ENCODE data around the gene COQ8B.
A peak's percentile ranks its signal among the peaks of the same experiment; 100 is the strongest.

The COQ8B gene

GRCh38 chr19:40717325-40717879 lies 716 bp upstream of the COQ8B start:
- no peak for DNase-seq

- DNase-seq, result no peak
Observed at GRCh38 chr19:40716031-40716481, 630 bp downstream of the COQ8B start.

DNA sequence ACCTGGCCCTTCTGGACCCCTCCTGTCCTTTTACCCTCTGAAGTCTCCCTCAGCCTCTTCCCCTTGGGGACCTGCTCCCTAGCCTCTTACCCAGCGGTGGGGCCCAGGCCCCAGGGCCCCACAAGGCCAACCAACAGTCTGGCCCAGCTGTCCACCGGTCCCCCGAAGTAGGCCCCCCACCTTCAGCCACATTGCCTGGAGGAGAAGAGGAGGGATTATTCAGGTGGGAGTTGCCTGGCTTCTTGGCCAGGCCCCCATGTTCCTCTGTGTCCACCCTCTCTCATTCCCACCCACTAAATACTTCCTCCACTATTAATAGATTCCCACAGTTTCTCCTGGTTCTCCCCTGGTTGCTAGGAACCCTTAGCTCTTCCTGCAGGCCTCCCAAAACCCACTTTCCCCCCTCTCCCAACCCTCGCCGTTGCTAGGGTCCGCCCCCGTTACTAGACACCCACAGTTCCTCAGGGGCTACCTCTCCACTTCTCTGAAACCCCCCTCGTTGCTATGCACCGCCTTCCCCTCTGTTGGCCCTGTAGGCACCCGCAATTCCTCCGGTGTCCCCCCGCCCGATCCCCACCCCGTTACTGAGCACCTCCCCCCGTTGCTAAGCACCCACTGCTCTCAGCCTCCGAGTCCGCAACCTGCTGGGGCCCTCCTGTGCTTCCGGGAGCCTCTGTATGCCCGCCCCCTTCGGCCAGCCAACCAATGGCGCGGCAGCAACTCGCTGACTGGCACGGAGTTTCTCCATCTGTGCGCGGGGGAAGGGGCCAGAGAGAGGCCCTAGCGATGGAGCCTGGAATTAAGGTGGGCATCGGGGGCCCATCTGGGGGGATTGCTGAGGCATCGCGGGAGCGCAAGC lies 2.0 kb downstream of the COQ8B start:
- peak; percentile 75 to 92 for DNase-seq

- no peak for DNase-seq
Observed at GRCh38 chr19:40713939-40714338, 2.7 kb downstream of the COQ8B start.

DNA sequence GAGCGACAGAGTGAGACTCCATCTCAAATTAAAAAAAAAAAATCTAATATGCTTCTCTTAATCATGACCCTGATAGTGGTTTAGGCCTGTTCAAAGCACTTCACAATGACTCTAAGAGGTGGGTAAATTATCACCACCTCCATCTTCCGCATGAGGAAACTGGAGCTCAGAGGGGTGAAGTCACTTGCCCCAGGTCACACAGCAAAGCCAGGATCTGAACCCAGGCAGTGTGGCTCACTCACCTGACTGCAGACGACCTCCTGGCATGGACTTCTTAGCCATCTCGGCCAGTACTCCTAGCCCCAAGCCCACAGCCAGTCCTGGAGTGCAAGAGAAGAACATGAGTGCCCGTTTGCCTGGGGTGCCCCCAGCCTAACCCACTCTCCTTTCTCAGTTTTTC lies 6.9 kb downstream of the COQ8B start:
- no peak for DNase-seq

DNA sequence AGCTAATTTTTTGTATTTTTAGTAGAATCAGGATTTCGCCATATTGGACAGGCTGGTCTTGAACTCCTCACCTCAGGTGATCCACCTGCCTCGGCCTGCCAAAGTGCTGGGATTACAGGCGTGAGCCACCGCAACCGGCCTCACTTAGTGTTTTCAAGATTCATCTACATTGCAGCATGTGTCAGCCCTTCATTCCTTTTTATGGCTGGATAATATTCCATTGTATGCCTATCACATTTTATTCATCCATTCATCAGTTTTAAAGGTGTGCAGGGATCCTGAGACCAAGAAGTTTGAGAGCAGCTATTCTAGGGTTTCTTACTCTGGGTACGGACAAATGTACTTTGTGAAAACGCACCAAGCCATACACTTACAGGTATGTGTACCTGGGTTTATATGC lies 9.1 kb downstream of the COQ8B start:
- no peak for DNase-seq

DNA sequence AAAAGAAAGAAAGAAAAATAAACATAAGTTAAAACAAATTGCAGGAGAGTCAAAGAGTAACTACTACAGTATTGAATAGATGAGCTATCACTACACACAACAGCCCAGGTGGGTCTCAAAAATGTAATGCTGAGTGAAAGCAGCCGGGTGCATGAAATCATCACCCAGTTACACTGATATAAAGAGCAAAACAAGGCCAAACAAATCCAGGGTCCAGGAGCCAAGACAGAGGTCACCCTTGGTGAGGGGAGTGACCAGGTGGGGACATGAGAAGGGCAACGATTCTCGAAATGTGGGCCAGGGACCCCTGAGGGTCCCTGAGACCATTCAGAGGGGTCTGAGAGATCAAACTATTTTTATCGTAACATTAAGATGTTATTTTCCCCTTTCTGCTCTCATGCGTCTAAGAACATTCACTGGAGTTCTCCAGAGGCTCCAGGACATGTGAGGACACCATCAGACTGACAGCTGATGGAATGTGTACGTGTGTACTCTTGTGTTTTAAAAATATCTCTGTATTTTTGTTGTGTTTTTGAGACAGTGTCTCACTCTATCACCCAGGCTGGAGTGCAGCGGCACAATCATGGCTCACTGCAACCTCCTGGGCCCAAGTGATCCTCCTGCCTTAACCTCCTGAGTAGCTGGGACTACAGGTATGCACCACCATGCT lies 10.6 kb downstream of the COQ8B start:
- DNase-seq, result no peak

GRCh38 chr19:40705362-40705651 lies 11.4 kb downstream of the COQ8B start:
- no peak for DNase-seq

GRCh38 chr19:40704491-40705361 lies 12.0 kb downstream of the COQ8B start:
- DNase-seq, result no peak

DNA sequence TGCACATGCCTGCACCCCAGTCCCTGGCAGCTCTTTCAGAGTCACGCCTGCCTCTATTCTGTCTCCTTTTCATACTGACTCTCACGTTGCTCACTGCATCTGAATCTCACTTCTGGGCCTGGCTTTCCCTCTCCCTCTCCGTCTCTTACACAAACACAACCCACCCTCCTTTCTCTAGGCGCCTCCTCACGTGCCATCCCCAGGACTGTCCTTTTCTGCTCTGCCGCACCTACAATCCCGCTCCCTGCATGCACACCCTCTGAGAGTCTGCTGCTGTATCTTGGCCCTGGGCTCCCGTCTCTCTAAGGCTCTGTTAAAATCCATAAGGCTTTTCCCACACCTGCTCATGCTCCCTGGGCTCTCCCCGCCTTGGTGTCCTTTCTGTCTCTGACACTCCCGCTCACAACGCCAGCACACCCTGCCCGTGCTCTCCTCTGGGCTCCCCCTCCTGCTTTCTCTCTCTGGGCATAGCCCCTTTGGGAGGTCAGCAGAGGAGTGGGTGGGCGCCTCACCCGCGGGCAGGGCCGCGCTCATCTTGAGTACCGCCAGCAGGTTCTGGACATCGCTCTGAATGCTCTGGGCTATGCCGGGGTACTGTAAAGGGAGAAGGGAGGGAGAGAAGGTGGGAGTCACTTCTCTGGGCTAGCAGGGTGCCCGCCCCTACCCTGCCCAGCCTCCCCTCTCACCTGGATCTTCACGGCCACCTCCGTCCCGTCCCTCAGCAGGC lies 13.5 kb downstream of the COQ8B start:
- no peak for DNase-seq

DNA sequence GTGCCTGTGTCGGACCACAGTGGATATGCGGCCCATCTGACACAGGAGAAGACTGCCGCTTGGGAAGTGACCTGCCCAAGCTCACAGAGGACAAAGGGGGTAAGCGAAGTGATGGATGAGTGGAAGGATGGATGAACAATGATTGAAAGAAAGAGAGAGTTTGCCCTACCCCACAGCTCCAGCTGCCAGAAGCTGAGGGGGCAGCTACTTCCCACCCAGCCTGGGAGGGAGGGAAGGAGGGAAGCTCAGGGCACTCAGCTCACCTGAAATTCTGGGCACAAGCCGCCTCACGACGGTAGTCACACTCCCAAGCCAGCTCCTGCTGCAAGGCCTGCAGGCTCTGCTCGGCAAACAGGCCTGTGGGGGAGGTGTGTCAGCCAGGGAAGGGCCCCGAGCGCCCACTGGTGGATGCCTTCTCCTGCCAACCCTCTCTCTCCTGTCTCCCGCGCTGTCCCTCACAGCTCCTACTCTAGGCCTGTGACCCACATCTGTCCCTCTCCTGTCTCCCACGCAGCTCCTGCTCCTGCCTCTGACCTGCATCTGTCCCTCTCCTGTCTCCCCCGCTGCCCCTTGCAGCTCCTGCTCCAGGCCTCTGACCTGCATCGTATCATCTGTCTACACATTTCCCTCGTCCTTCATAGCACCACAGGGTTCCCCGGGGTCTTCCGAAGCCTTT lies 14.2 kb downstream of the COQ8B start:
- DNase-seq, result no peak

DNA sequence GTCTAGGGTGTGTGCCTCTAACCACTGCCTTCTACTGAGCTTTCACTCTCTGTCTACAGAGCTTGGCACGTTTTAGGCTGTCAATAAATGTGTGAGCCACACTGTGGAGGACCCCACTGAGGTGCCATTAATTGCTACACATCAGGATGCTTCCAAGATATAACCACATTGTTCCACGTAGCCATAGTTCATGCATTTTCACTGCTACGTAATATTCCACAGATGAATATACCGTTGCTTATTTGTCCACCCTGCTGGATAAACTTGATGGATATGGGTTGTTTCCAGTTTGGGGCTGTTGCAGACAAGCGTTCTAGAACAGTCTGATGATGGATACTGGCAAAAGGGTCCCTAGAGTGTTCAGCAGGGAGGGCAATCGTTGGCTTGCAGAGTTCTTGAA lies 14.9 kb downstream of the COQ8B start:
- DNase-seq, result no peak

DNA sequence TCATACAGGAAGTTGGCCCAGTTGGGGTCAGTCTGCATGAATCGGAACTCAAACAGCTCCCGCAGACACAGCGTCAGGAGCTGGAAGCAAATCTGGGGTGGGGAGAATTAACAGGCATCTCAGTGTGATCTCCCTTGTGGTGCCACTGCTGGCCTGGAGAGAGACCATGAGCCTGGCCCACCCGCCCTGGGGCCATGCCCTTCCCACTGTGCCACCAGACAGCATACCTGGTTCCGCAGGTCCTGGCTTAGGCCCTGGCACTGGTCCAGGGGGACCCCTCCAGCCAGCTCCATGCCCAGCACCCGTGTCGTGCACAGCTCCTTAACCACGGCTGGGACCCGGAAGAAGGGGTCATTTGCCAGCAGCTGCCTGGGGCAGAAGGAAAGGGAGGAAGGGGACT lies 16.6 kb downstream of the COQ8B start:
- DNase-seq, result no peak

- DNase-seq, result no peak
Observed at GRCh38 chr19:40697007-40697406, 19.7 kb downstream of the COQ8B start.

DNA sequence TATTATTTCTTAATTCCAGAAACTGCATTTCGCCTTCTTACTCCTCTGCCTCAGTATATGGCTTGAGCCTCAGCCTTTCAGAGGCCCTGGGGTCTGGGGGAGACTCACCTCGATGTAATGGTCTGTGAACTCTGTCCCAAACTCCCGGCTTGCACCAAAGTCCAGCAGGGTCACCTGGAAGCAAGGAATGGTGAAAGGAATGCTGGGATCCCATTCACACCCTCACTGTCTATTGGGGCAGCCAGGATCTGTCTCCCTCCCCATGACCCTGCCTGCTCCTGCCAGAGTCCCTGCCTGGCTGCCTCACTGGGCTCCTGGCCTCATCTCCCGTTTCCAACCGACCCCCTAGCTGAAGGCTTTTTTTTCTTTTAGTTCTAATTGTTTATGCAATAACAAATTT lies 20.8 kb downstream of the COQ8B start:
- no peak for DNase-seq

- DNase-seq, result no peak
Observed at GRCh38 chr19:40693896-40694295, 22.8 kb downstream of the COQ8B start.

DNA sequence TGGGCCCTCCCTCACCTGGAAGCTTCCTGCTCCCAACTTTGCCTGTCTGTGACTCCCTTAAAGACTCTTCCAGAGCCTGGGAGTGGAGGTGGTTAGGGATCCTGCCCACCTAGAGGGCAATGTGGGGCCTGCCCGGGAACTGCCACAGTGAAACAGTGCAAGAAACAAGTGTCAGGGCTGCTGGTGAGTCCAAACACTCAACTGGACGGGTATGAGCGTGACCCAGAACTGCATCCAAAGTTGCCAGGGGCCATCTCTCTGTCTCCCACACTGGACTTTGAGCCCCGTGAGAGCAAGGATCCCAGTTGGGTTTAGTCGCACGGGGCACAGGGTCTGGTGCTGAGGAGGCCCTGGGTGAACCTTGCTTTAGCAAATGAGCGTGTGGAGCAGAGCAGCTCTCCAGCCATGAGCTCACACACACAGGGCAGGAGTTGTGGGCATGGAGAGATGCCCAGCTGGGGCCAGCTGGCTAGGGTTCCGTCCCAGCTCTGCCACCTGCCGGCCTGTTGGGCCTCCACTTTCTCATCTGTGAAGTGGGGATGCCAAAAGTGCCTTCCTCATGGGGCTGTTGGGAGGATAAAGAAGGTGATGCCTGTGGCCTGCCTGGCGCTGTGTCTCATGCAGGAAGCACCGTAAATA lies 23.4 kb downstream of the COQ8B start:
- no peak for DNase-seq

- DNase-seq, result no peak
Observed at GRCh38 chr19:40692212-40692551, 24.5 kb downstream of the COQ8B start.

DNA sequence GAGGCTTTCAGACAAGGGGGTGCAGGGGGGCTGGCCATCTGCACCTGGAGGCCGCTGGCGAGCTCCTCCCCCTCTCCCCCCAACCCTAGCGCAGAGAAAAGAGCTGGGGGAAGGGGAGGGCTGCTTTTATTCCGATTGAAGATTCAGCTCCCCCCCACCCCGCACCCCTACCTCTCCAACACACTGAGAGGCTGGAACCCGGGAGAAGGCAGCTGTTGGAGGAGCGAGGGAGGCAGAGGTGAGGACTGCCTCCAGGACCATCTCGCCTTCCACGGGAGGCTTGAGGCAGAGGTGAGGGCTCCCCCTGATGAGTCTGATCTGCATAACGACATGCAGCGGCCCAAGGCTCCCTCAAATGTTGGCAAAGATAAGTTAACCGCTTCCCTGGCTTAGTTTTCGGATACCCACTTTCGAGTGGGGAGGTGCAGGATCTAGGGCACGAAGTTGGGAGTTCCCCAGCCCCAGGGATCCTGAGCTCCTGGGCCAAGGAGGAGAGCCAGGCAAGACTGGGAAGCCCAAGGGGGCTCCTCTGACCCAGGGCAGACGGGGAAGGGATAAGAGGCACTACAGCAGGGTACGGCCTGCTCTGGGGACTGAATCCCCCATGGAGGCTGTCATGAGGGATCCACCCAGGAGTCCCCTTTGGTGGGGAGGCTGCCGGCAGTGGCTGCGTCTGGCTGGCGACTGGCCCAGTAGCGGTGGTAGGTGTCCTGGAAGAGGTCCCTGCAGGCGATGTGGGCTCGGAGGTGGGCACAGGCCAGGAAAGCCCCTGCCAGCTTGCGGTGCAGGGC lies 25.1 kb downstream of the COQ8B start:
- no peak for DNase-seq

DNA sequence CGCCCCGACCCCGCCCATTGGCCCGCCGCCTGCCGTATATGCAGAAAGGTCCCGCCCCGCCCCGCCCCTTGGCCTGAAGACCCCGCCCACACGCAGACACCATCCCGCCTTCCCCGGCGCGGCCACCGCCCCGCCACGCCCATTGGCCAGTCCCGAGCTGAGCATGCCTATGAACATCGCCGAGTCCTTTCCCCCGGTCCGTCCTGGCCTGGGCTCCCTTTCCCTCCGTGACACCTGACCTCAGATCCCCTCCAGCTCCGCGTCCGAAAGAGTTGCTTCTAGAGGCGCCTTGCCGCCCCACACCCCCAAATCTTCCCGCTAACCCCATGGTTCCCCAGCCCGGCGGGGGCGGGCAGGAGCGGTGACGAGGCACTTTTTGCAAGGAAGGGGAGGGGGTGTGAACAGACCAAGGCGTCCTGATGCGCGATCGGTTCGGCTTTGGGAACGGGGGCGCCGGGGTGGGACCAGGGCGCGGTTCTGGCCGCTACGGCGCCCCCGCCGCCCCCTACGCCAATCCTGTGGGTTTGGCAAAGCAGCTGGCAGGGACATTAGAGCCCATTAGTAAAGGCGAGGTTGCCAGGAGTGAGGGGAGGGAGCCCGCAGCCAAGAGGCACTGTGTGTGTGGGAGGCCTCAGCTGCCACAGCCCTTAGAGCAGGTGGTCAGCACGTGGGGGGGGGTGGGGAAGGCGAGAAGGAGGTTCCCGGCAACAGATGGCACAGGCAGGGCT lies 25.8 kb downstream of the COQ8B start:
- DNase-seq, result peak; percentile 87 to 91
